Ascending aorta (tissue), 2 donors: ENCODE data around the gene ANKRD39. TPM values are rescaled to one million over a fixed set of nuclear protein-coding genes. Genes with fewer than 3 reads are reported as not detected.

Source experiments
- DNase-seq, 2 donors: peaks; one replicate each; pipeline ENCODE4 v3.0.0-alpha.2; 2019; ENCODE audit warnings: low spot score in 2 of 2
- H3K27ac ChIP-seq, 2 donors: fragments of 200-600 bp; sonication (generic); one replicate each; pipeline ENCODE4 v1.5.1; 2016 to 2017; ENCODE audit warnings: mild to moderate bottlenecking in 1 of 2
- H3K27me3 ChIP-seq: fragments of 200-600 bp; sonication (generic); one replicate; pipeline ENCODE4 v1.5.1; 2017
- H3K36me3 ChIP-seq, 2 donors: fragments of 200-600 bp; sonication (generic); one replicate each; pipeline ENCODE4 v1.5.1; 2016
- H3K4me1 ChIP-seq, 2 donors: fragments of 200-600 bp; sonication (generic); one replicate each; pipeline ENCODE4 v1.5.1; 2016 to 2017; ENCODE audit warnings: mild to moderate bottlenecking in 1 of 2
- H3K4me3 ChIP-seq, 2 donors: fragments of 200-600 bp; sonication (generic); one replicate each; pipeline ENCODE4 v1.5.1; 2016 to 2017; ENCODE audit warnings: mild to moderate bottlenecking in 1 of 2
- H3K9me3 ChIP-seq, 2 donors: fragments of 200-600 bp; sonication (generic); one replicate each; pipeline ENCODE4 v1.5.1; 2016
- CTCF ChIP-seq, 3 experiments: fragments of 200-600 bp in 2 of 3; fragments of 450-650 bp in 1 of 3; sonication (generic) in 2 of 3; IDR thresholded peaks; one replicate each; pipeline ENCODE4 v1.5.1; 2016 to 2019; ENCODE audit warnings: antibody characterized with exemption in 3 of 3, mild to moderate bottlenecking in 1 of 3, moderate library complexity in 1 of 3
- intact Hi-C: fragments of 100-400 bp; cut with DNase I; formaldehyde crosslinking; loops from one replicate; pipeline ENCODE4 v1.15.1; 2023
- total RNA-seq: library from RNA; depleted of rRNA; stranded (reverse); fragments of >200 nt; gene quantifications from one replicate; pipeline ENCODE4 v1.1.0, GENCODE V29; 2016

Gene ANKRD39
- total RNA-seq, 1 donor from 2014 or later, result 2.3 TPM

GRCh38 chr2:96899413-96899741, 41.6 kb upstream of the ANKRD39 start:
- H3K4me3 ChIP-seq, result no peak overlapping the region
- no peaks in the 10 kb centered on the region for H3K27me3 ChIP-seq
- H3K4me1 ChIP-seq, result peaks cover 4 to 14% of the 10 kb centered on the region in 2 donors
- DNase-seq, result no peak
- intact Hi-C loops, result no loop called here
- no peak for TF ChIP-seq CTCF (IDR thresholded peaks at IDR 0.05)
- H3K36me3 ChIP-seq, result no peaks in the 10 kb centered on the region
- H3K9me3 ChIP-seq, result no peaks in the 10 kb centered on the region
- H3K27ac ChIP-seq, result no peak overlapping the region

GRCh38 chr2:96898641-96899412, 41.0 kb upstream of the ANKRD39 start:
- peak overlapping the region in 1 of 2 donors; percentile 41 for H3K27ac ChIP-seq
- H3K4me3 ChIP-seq, result no peak overlapping the region
- H3K27me3 ChIP-seq, result no peaks in the 10 kb centered on the region
- no peaks in the 10 kb centered on the region for H3K9me3 ChIP-seq
- peaks cover 4 to 9% of the 10 kb centered on the region in 2 donors for H3K4me1 ChIP-seq
- no peak for DNase-seq
- intact Hi-C loops, result no loop called here
- H3K36me3 ChIP-seq, result no peaks in the 10 kb centered on the region
- no peak for TF ChIP-seq CTCF (IDR thresholded peaks at IDR 0.05)

- Histone ChIP-seq H3K27ac (no peak overlapping the region), H3K9me3 (no peaks in the 10 kb centered on the region), H3K36me3 (no peaks in the 10 kb centered on the region), H3K4me1 (peaks cover 3 to 4% of the 10 kb centered on the region in 2 donors), H3K4me3 (no peak overlapping the region), H3K27me3 (no peaks in the 10 kb centered on the region)
- no peak for TF ChIP-seq CTCF (IDR thresholded peaks at IDR 0.05)
- DNase-seq, result no peak
- intact Hi-C loops, result no loop called here
These were observed 40.3 kb upstream of the ANKRD39 start for GRCh38 chr2:96898135-96898505.

DNA sequence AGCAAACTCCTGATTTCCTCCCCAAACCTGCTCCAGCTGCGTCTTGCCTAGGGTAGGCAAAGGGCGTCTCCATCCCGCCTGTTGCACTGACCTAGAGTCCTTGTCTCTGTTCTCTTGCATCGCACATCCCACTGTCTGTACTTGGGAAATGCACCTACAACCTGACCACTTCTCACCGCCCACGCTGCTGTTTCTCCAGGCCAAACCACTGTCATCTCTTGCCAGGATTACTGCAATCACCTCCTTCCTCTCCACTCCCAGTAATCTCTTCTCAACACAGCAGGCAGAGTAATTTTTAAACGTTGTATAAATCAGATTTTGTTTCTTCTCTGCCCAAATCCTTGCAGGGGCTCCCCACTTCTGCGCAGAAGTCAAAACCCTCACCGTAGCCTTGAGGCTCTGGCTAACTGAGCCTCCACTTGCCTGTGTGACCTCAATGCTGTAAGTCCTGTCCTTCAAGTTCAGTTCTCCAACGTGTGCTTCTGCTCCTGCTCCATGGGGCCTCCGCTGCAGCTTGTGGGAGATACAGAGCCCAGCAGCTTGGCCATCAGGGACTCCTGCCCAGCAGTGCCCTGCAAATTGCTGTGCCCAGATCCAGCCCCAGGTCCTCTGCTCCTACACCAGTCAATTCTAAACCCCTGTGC, 39.8 kb upstream of the ANKRD39 start:
- H3K9me3 ChIP-seq, result no peaks in the 10 kb centered on the region
- no peaks in the 10 kb centered on the region for H3K36me3 ChIP-seq
- no peak for TF ChIP-seq CTCF (IDR thresholded peaks at IDR 0.05)
- H3K27ac ChIP-seq, result no peak overlapping the region
- no peak overlapping the region for H3K4me3 ChIP-seq
- H3K27me3 ChIP-seq, result no peaks in the 10 kb centered on the region
- intact Hi-C loops, result no loop called here
- peaks cover 3 to 4% of the 10 kb centered on the region in 2 donors for H3K4me1 ChIP-seq
- no peak for DNase-seq

DNA sequence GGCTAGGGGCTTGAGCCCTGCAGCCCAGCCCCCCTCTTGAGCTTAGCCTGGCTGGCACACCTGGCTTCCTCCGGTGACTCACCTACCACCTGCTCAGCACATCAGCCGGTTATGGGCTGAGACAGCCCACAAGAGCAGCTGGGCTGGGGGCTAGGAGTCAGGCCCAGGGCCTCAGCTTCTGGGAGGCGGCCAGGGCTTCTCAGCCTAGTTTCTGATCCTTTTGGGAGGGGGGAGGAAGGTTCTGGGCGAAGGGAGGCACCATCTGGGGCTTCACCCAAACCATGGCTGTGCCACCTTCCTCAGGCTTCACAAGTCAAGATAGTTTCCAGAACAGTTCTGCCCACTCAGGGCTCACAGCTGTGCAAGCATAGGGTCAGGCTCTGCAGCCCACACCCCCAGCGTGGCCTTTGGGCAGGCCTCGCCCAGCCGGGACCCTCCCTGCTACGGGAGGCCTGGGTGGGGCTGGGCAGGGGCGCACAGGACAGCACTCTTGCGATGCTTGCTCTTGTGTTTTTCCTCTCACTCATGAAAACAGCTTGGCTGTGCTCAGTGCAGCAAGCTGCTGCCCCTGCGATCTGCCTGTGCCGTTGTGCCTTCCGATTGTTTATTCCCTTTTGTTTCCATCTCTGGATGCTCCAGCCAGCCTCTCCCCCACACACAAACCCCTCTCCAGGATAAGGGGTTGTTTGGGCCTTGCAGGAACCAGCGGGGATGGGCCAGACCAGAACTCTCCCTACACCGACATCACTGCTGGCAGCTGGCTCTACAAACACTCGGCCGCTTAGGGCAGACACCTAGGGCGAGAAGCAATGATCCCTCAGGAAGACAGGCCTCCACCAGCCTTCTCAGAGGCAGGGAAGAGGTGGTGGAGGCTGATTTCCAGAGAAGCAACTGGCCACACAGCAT, 38.2 kb upstream of the ANKRD39 start:
- no peak for DNase-seq
- Histone ChIP-seq H3K9me3 (no peaks in the 10 kb centered on the region), H3K36me3 (no peaks in the 10 kb centered on the region), H3K27ac (peak overlapping the region; percentile 50 to 54), H3K27me3 (no peaks in the 10 kb centered on the region), H3K4me1 (peaks cover 11 to 19% of the 10 kb centered on the region in 2 donors), H3K4me3 (no peak overlapping the region)
- intact Hi-C loops, result no loop called here
- TF ChIP-seq CTCF (IDR thresholded peaks at IDR 0.05), result no peak
